HepG2 (cell line): ENCODE results near the gene TLN1. TPM values are rescaled to one million over a fixed set of nuclear protein-coding genes. Genes with fewer than 3 reads are reported as not detected.
A peak's percentile ranks its signal among the peaks of the same experiment; 100 is the strongest.

ENCODE experiments used
- ATAC-seq: fragments of 200-7000 bp; cut with Tn5 transposase; 3 replicates; pipeline ENCODE4 v1.9.1; 2020; ENCODE audit warnings: mild to moderate bottlenecking, moderate library complexity
- BruUV-seq: library from RNA; stranded (reverse); fragments of 400-500 nt; replicated peaks from 2 replicates; lab custom pipeline; 2021; lab: Mats Ljungman, UMichigan
- CTCF ChIA-PET: fragments of 300-600 bp; formaldehyde crosslinking; extraction: SDS; loops from one replicate; lab custom pipeline; 2021; ENCODE audit warnings: low total read pairs, inconsistent platforms, low intra/inter-chr PET ratio; lab: Yijun Ruan, JAX
- POLR2A ChIA-PET: fragments of 350-600 bp; sonication (Branson Sonifier 250); formaldehyde crosslinking; loops from one replicate; lab custom pipeline; 2020; ENCODE audit warnings: antibody characterized with exemption, inconsistent platforms; lab: Yijun Ruan, JAX
- DNase-seq: peaks from one replicate; pipeline ENCODE4 v3.0.0-alpha.2; 2015; ENCODE audit warnings: low spot score
- FAIRE-seq: peaks from 3 replicates; lab custom pipeline; 2011; peaks lifted over from hg19 to GRCh38; lab: Jason Lieb, UNC
- H2AFZ ChIP-seq: one replicate; pipeline ENCODE4 v1.6.1; 2011; ENCODE audit warnings: low read length, inconsistent platforms
- H3K27ac ChIP-seq: fragments of 300-600 bp; 3 replicates; pipeline ENCODE4 v1.8.0; 2011; ENCODE audit warnings: mixed run types, mild to moderate bottlenecking, mixed read lengths, low read length, inconsistent platforms; ENCODE audit not compliant: insufficient read depth; ENCODE audit errors: extremely low read length
- H3K27me3 ChIP-seq, 2 experiments: fragments of 200-600 bp in 1 of 2; 2 replicates in 1 of 2; 3 replicates in 1 of 2; pipeline versions ENCODE4 v1.6.0 to v1.8.0; 2011; ENCODE audit warnings: low read length in 2 of 2, mild to moderate bottlenecking in 2 of 2, moderate library complexity in 2 of 2, inconsistent platforms in 1 of 2; ENCODE audit not compliant: insufficient read depth in 2 of 2, control insufficient read depth in 1 of 2
- H3K36me3 ChIP-seq, 2 experiments: fragments of 200-600 bp in 1 of 2; replicated peaks in 1 of 2; 2 replicates in 1 of 2; 3 replicates in 1 of 2; pipeline versions ENCODE4 v1.5.1 to v1.8.0; 2011; ENCODE audit warnings: low read length in 2 of 2, inconsistent platforms in 1 of 2; ENCODE audit not compliant: insufficient read depth in 2 of 2, control insufficient read depth in 1 of 2
- H3K4me1 ChIP-seq: 2 replicates; pipeline ENCODE4 v1.5.1; 2012; ENCODE audit warnings: low read length, inconsistent platforms; ENCODE audit not compliant: insufficient read depth
- H3K4me2 ChIP-seq: 2 replicates; pipeline ENCODE4 v1.6.0; 2011; ENCODE audit warnings: low read depth, low read length, inconsistent platforms
- H3K4me3 ChIP-seq, 3 experiments: fragments of 200-600 bp in 1 of 3; sonication (generic), shearing (Covaris generic) in 1 of 3; replicated peaks in 1 of 3; 2 replicates each; pipeline ENCODE4 v1.5.1; 2011 to 2016; ENCODE audit warnings: low read length in 3 of 3, inconsistent platforms in 2 of 3, low read depth in 2 of 3, mild to moderate bottlenecking in 2 of 3, control low read depth in 1 of 3, mixed read lengths in 1 of 3; ENCODE audit not compliant: insufficient read depth in 1 of 3
- H3K79me2 ChIP-seq: one replicate; pipeline ENCODE4 v1.6.1; 2011; ENCODE audit warnings: low read length, inconsistent platforms; ENCODE audit not compliant: insufficient read depth
- H3K9ac ChIP-seq: 2 replicates; pipeline ENCODE4 v1.6.0; 2011; ENCODE audit warnings: mild to moderate bottlenecking, low read depth, low read length, inconsistent platforms; ENCODE audit not compliant: insufficient read depth
- H3K9me3 ChIP-seq: 2 replicates; pipeline ENCODE4 v1.5.1; 2012; ENCODE audit warnings: mild to moderate bottlenecking, low read length
- H4K20me1 ChIP-seq: 2 replicates; pipeline ENCODE4 v1.6.0; 2011; ENCODE audit warnings: inconsistent platforms, mild to moderate bottlenecking, low read length, moderate library complexity; ENCODE audit not compliant: insufficient read depth
- BRCA1 ChIP-seq: sonication (generic); formaldehyde crosslinking; IDR thresholded peaks from 2 replicates; pipeline ENCODE4 v1.4.0; 2020; ENCODE audit warnings: missing genetic modification reagents
- CREM ChIP-seq, 2 experiments: sonication (generic) in 1 of 2; formaldehyde crosslinking in 1 of 2; IDR thresholded peaks; 2 replicates each; pipeline versions ENCODE4 v1.4.0 to v1.6.1; 2016 to 2020; ENCODE audit warnings: antibody characterized with exemption in 1 of 2, mild to moderate bottlenecking in 1 of 2, missing genetic modification reagents in 1 of 2
- DNMT1 ChIP-seq: sonication (generic); formaldehyde crosslinking; IDR thresholded peaks from 2 replicates; pipeline ENCODE4 v1.5.1; 2020; ENCODE audit warnings: mild to moderate bottlenecking, missing genetic modification reagents
- ISX ChIP-seq: sonication (generic); formaldehyde crosslinking; conservative IDR thresholded peaks from 2 replicates; pipeline ENCODE4 v1.5.0; 2020; ENCODE audit warnings: missing genetic modification reagents
- KLF9 ChIP-seq: IDR thresholded peaks from 2 replicates; pipeline ENCODE4 v1.6.1; 2016; ENCODE audit warnings: low read depth
- MYNN ChIP-seq: sonication (generic); formaldehyde crosslinking; IDR thresholded peaks from 2 replicates; pipeline ENCODE4 v1.4.0; 2020; ENCODE audit warnings: mild to moderate bottlenecking, low read depth, missing genetic modification reagents
- PAWR ChIP-seq: sonication (generic); formaldehyde crosslinking; IDR thresholded peaks from 2 replicates; pipeline ENCODE4 v1.4.0; 2020; ENCODE audit warnings: missing genetic modification reagents, mild to moderate bottlenecking, borderline replicate concordance
- REST ChIP-seq, 2 experiments: IDR thresholded peaks; 2 replicates each; pipeline ENCODE4 v1.6.1; 2011 to 2012; ENCODE audit warnings: low read length in 2 of 2, borderline replicate concordance in 1 of 2, low read depth in 1 of 2, mild to moderate bottlenecking in 1 of 2, moderate library complexity in 1 of 2
- TRIM22 ChIP-seq: fragments of 450-650 bp; IDR thresholded peaks from 2 replicates; pipeline ENCODE4 v1.6.1; 2017
- ZFP36L1 ChIP-seq: sonication (generic); formaldehyde crosslinking; IDR thresholded peaks from 2 replicates; pipeline ENCODE4 v1.8.0; 2022; ENCODE audit warnings: mild to moderate bottlenecking, missing genetic modification reagents, moderate library complexity
- in situ Hi-C: cut with HindIII; loops from 2 replicates; pipeline ENCODE4 v1.10.0; 2017; ENCODE audit warnings: low pct_unique_long_range_greater_than_20kb; ENCODE audit not compliant: extremely low pct_ligation_motif_present
- intact Hi-C: fragments of 100-400 bp; cut with micrococcal nuclease; formaldehyde crosslinking; loops from one replicate; pipeline ENCODE4 v1.10.0; 2022; ENCODE audit not compliant: unreplicated experiment
- polyA plus RNA-seq, 8 experiments: library from polyadenylated mRNA; depleted of rRNA in 3 of 8; stranded (reverse) in 7 of 8; unstranded in 1 of 8; fragments of >200 nt; fragmentation: Illumina TruSeq in 4 of 8; extraction: Trizol in 4 of 8; gene quantifications; 2 replicates each; pipeline versions ENCODE4 v1.2.1 to v1.2.3, GENCODE V29; 2011 to 2016; ENCODE audit warnings: low read depth in 4 of 8, missing spikeins in 1 of 8, mixed read lengths in 1 of 8; ENCODE audit not compliant: insufficient read depth in 1 of 8
- total RNA-seq, 5 experiments: library from RNA; depleted of rRNA; stranded (reverse); fragments of >200 nt; fragmentation: Illumina TruSeq; extraction: Trizol; gene quantifications; 2 replicates each; pipeline ENCODE4 v1.2.3, GENCODE V29; 2016; ENCODE audit warnings: low read depth in 1 of 5
- TF ChIP-seq, protein P1 (sequence below), 2 experiments: sonication (generic) in 1 of 2; formaldehyde crosslinking in 1 of 2; IDR thresholded peaks; 2 replicates each; pipeline versions ENCODE4 v1.4.0 to v1.6.1; 2018 to 2020; ENCODE audit warnings: missing genetic modification reagents in 2 of 2, borderline replicate concordance in 1 of 2, low read depth in 1 of 2, mild to moderate bottlenecking in 1 of 2, missing biosample characterization in 1 of 2

Gene TLN1
- total and polyA plus RNA-seq, 2 of the 13 experiments (the other 11 are each of a cell fraction or from before 2014, with no cell fraction given) = 35.2 to 51.8 TPM

- intact Hi-C loops = loop anchor here (2.0 kb wide), 1 partner anchor 21 kb away; no protein-coding TSS in a partner anchor
- H3K27me3 ChIP-seq = no peaks in the 10 kb centered on the region; a peak in 1 of 5 replicates
- peaks cover 4 to 8% of the 10 kb centered on the region in 2 experiments; a peak in 2 of 5 replicates for H3K36me3 ChIP-seq
- no peak for FAIRE-seq
- no peak overlapping the region for H2AFZ ChIP-seq
- peak overlapping the region; percentile 95 for H3K27ac ChIP-seq
- TSS peak; percentile 38 for BruUV-seq
- in situ Hi-C loops = no loop called here
- ATAC-seq = no peak
- no peaks in the 10 kb centered on the region for H4K20me1 ChIP-seq
- H3K9ac ChIP-seq = peak overlapping the region; percentile 83
- ChIA-PET CTCF (no interaction called here), POLR2A (interaction anchor here (1.9 to 2.0 kb wide), 2 partner anchors 9 to 26 kb away, joined by 5 to 9 read pairs; partner anchors contain the start of genes CREB3, GBA2, RGP1 and TLN1)
- peaks cover 33% of the 10 kb centered on the region for H3K4me1 ChIP-seq
- peak overlapping the region; percentile 95 for H3K4me2 ChIP-seq
- TF ChIP-seq ISX (CRISPR knock-in tag) (no peak), BRCA1 (CRISPR knock-in tag) (no peak), MYNN (CRISPR knock-in tag) (no peak), REST (IDR thresholded peaks at IDR 0.05; ENCODE audit: borderline replicate concordance in 1 of 2, low read depth in 1 of 2, low read length in 2 of 2) (no peak), PAWR (CRISPR knock-in tag) (no peak), DNMT1 (CRISPR knock-in tag) (no peak), KLF9 (no peak), CREM (IDR thresholded peaks at IDR 0.05) (no peak), CREM (CRISPR knock-in tag; IDR thresholded peaks at IDR 0.05) (no peak), ZFP36L1 (no peak), TRIM22 (no peak)
- TF ChIP-seq, protein P1, sequence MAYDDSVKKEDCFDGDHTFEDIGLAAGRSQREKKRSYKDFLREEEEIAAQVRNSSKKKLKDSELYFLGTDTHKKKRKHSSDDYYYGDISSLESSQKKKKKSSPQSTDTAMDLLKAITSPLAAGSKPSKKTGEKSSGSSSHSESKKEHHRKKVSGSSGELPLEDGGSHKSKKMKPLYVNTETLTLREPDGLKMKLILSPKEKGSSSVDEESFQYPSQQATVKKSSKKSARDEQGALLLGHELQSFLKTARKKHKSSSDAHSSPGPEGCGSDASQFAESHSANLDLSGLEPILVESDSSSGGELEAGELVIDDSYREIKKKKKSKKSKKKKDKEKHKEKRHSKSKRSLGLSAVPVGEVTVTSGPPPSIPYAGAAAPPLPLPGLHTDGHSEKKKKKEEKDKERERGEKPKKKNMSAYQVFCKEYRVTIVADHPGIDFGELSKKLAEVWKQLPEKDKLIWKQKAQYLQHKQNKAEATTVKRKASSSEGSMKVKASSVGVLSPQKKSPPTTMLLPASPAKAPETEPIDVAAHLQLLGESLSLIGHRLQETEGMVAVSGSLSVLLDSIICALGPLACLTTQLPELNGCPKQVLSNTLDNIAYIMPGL (CRISPR knock-in tag; IDR thresholded peaks at IDR 0.05; ENCODE audit: borderline replicate concordance in 1 of 2, low read depth in 1 of 2) = no peak
- H3K79me2 ChIP-seq = peaks cover 41% of the 10 kb centered on the region
- no peaks in the 10 kb centered on the region for H3K9me3 ChIP-seq
- DNase-seq = no peak
- peak overlapping the region; percentile 82 to 90 (median 89) for H3K4me3 ChIP-seq
These were observed 25.9 kb upstream of the TLN1 start for GRCh38 chr9:35757892-35758275.
